HepG2 (cell line): ENCODE measurements around the gene GLYATL3. TPM values are rescaled to one million over a fixed set of nuclear protein-coding genes. Genes with fewer than 3 reads are reported as not detected.

Experiments
- ATM ChIP-seq: fragments of 450-650 bp; IDR thresholded peaks from 2 replicates; pipeline ENCODE4 v1.7.1; 2017; ENCODE audit warnings: mild to moderate bottlenecking, borderline replicate concordance
- EED ChIP-seq: sonication (generic); formaldehyde crosslinking; IDR thresholded peaks from 2 replicates; pipeline ENCODE4 v1.5.0; 2020; ENCODE audit warnings: mild to moderate bottlenecking, missing genetic modification reagents
- FOXO1 ChIP-seq: sonication (generic); formaldehyde crosslinking; IDR thresholded peaks from 2 replicates; pipeline ENCODE4 v1.4.0; 2020; ENCODE audit warnings: missing genetic modification reagents
- GATAD2A ChIP-seq: IDR thresholded peaks from 2 replicates; pipeline ENCODE4 v1.6.1; 2016
- GTF2F1 ChIP-seq: fragments of 150-350 bp; IDR thresholded peaks from 2 replicates; pipeline ENCODE4 v1.6.1; 2014; ENCODE audit warnings: low read length
- HOXA3 ChIP-seq: sonication (generic); formaldehyde crosslinking; IDR thresholded peaks from 2 replicates; pipeline ENCODE4 v1.5.0; 2020; ENCODE audit warnings: missing genetic modification reagents
- IRX3 ChIP-seq: sonication (generic); formaldehyde crosslinking; IDR thresholded peaks from 2 replicates; pipeline ENCODE4 v1.8.1; 2023; ENCODE audit warnings: mild to moderate bottlenecking, low read depth, missing genetic modification reagents, borderline replicate concordance
- KLF9 ChIP-seq: IDR thresholded peaks from 2 replicates; pipeline ENCODE4 v1.6.1; 2016; ENCODE audit warnings: low read depth
- LCORL ChIP-seq, 2 experiments: fragments of 450-650 bp in 1 of 2; sonication (generic) in 1 of 2; formaldehyde crosslinking in 1 of 2; IDR thresholded peaks; 2 replicates each; pipeline versions ENCODE4 v1.5.0 to v1.6.1; 2017 to 2020; ENCODE audit warnings: antibody characterized with exemption in 1 of 2, missing genetic modification reagents in 1 of 2
- MEIS2 ChIP-seq: sonication (generic); formaldehyde crosslinking; IDR thresholded peaks from 2 replicates; pipeline ENCODE4 v1.9.0; 2021; ENCODE audit warnings: mild to moderate bottlenecking, missing genetic modification reagents
- PHF21A ChIP-seq: sonication (generic); formaldehyde crosslinking; IDR thresholded peaks from 2 replicates; pipeline ENCODE4 v1.5.0; 2020; ENCODE audit warnings: mild to moderate bottlenecking, missing genetic modification reagents
- POGZ ChIP-seq: sonication (generic); formaldehyde crosslinking; IDR thresholded peaks from 2 replicates; pipeline ENCODE4 v1.4.0; 2020; ENCODE audit warnings: mild to moderate bottlenecking, missing genetic modification reagents
- SMARCC2 ChIP-seq: fragments of 450-650 bp; IDR thresholded peaks from 2 replicates; pipeline ENCODE4 v1.6.1; 2017; ENCODE audit warnings: antibody characterized with exemption, mild to moderate bottlenecking
- SPEN ChIP-seq: sonication (generic); formaldehyde crosslinking; IDR thresholded peaks from 2 replicates; pipeline ENCODE4 v1.5.1; 2020; ENCODE audit warnings: low read depth, mild to moderate bottlenecking, missing genetic modification reagents
- SRF ChIP-seq: IDR thresholded peaks from 2 replicates; pipeline ENCODE4 v1.6.1; 2011; ENCODE audit warnings: mild to moderate bottlenecking, low read depth, low read length, moderate library complexity
- TEAD3 ChIP-seq: optimal IDR thresholded peaks from 2 replicates; pipeline ENCODE3; 2016; ENCODE audit warnings: borderline replicate concordance
- TOPORS ChIP-seq: sonication (generic); formaldehyde crosslinking; IDR thresholded peaks from 2 replicates; pipeline ENCODE4 v1.8.0; 2023; ENCODE audit warnings: mild to moderate bottlenecking, missing genetic modification reagents
- ZBTB8A ChIP-seq: sonication (generic); formaldehyde crosslinking; IDR thresholded peaks from 2 replicates; pipeline ENCODE4 v1.4.0; 2020; ENCODE audit warnings: mild to moderate bottlenecking, low read depth, missing genetic modification reagents, borderline replicate concordance
- ZNF24 ChIP-seq: fragments of 450-650 bp; IDR thresholded peaks from 2 replicates; pipeline ENCODE4 v1.6.1; 2017; ENCODE audit warnings: antibody characterized with exemption, mild to moderate bottlenecking
- ZNF382 ChIP-seq: sonication (generic); formaldehyde crosslinking; IDR thresholded peaks from 2 replicates; pipeline ENCODE4 v1.5.0; 2020; ENCODE audit warnings: missing genetic modification reagents, mild to moderate bottlenecking, borderline replicate concordance
- ZNF747 ChIP-seq: sonication (generic); formaldehyde crosslinking; IDR thresholded peaks from 2 replicates; pipeline ENCODE4 v1.8.1; 2023; ENCODE audit warnings: missing genetic modification reagents, mild to moderate bottlenecking, borderline replicate concordance
- ZNF773 ChIP-seq: sonication (generic); formaldehyde crosslinking; IDR thresholded peaks from 2 replicates; pipeline ENCODE4 v1.4.0; 2020; ENCODE audit warnings: missing genetic modification reagents, borderline replicate concordance
- ZNF790 ChIP-seq: sonication (generic); formaldehyde crosslinking; IDR thresholded peaks from 2 replicates; pipeline ENCODE4 v1.8.0; 2022; ENCODE audit warnings: missing genetic modification reagents, mild to moderate bottlenecking, borderline replicate concordance
- ZSCAN9 ChIP-seq: IDR thresholded peaks from 2 replicates; pipeline ENCODE4 v1.6.1; 2016; ENCODE audit warnings: borderline replicate concordance
- polyA plus RNA-seq, 8 experiments: library from polyadenylated mRNA; depleted of rRNA in 3 of 8; stranded (reverse) in 7 of 8; unstranded in 1 of 8; fragments of >200 nt; fragmentation: Illumina TruSeq in 4 of 8; extraction: Trizol in 4 of 8; gene quantifications; 2 replicates each; pipeline versions ENCODE4 v1.2.1 to v1.2.3, GENCODE V29; 2011 to 2016; ENCODE audit warnings: low read depth in 4 of 8, missing spikeins in 1 of 8, mixed read lengths in 1 of 8; ENCODE audit not compliant: insufficient read depth in 1 of 8
- total RNA-seq, 5 experiments: library from RNA; depleted of rRNA; stranded (reverse); fragments of >200 nt; fragmentation: Illumina TruSeq; extraction: Trizol; gene quantifications; 2 replicates each; pipeline ENCODE4 v1.2.3, GENCODE V29; 2016; ENCODE audit warnings: low read depth in 1 of 5
- TF ChIP-seq, protein P1 (sequence below): sonication (generic); formaldehyde crosslinking; IDR thresholded peaks from 2 replicates; pipeline ENCODE4 v1.5.0; 2020; ENCODE audit warnings: mild to moderate bottlenecking, missing genetic modification reagents
- TF ChIP-seq, protein P2 (sequence below): sonication (generic); formaldehyde crosslinking; conservative IDR thresholded peaks from 2 replicates; pipeline ENCODE4 v1.8.1; 2023; ENCODE audit warnings: missing genetic modification reagents

Gene GLYATL3
- total and polyA plus RNA-seq, 2 of the 13 experiments (the other 11 are each of a cell fraction or from before 2014, with no cell fraction given): 0.05 TPM; not detected in 1

DNA sequence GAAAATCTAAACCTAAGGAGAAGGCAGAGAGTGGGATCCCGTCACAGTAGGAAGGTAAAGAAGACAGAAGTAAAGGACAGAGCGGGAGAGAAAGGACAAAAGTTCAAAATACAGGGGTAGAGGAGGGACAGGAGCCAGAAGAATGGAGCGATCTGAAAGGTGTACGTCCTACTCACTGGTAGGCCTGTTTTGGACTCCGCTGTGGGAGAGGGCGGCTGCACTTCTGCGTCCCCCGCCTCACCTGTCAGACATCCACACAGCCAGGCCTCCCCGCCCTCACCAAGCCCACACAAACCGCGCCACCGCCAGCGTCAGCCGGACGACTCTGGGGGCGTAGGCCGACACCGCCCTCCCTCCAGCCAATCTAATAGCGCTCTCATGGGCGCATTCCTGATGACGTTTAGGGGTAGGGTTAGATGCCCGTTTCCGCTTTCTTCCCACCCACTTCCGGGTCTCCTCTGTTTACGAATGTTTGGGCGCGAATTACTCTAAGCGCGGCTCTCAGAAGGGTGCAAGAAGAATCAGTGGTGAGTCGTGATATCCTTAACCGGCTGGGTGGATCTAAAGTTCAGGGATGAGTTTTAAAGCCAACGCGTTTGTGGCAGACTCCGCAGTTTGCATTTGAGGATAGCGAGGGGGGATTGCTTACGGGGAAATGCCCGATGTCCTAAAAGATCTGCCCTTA is 36.7 kb upstream of the GLYATL3 start, which contains the start of the genes CENPQ and MMUT (continued):
- peak; percentile 98 for TF ChIP-seq SPEN (CRISPR knock-in tag)
- TF ChIP-seq, protein P1, sequence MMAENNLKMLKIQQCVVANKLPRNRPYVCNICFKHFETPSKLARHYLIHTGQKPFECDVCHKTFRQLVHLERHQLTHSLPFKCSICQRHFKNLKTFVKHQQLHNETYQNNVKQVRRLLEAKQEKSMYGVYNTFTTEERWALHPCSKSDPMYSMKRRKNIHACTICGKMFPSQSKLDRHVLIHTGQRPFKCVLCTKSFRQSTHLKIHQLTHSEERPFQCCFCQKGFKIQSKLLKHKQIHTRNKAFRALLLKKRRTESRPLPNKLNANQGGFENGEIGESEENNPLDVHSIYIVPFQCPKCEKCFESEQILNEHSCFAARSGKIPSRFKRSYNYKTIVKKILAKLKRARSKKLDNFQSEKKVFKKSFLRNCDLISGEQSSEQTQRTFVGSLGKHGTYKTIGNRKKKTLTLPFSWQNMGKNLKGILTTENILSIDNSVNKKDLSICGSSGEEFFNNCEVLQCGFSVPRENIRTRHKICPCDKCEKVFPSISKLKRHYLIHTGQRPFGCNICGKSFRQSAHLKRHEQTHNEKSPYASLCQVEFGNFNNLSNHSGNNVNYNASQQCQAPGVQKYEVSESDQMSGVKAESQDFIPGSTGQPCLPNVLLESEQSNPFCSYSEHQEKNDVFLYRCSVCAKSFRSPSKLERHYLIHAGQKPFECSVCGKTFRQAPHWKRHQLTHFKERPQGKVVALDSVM (CRISPR knock-in tag): no peak
- TF ChIP-seq HOXA3 (CRISPR knock-in tag): peak; percentile 99
- TF ChIP-seq MEIS2 (CRISPR knock-in tag): peak; percentile 91
- TF ChIP-seq GATAD2A (CRISPR knock-in tag): peak; percentile 68; the same call in 1 of the 2 replicates
- TF ChIP-seq ZNF382 (CRISPR knock-in tag): no peak
- TF ChIP-seq POGZ (CRISPR knock-in tag): peak; percentile 100
- TF ChIP-seq GTF2F1: 0 out of 2 replicates have a peak, but pooled peaks have one; percentile 17
- no peak for TF ChIP-seq SMARCC2
- peak; percentile 70 for TF ChIP-seq SRF
- TF ChIP-seq IRX3 (CRISPR knock-in tag): 0 out of 2 replicates have a peak, but pooled peaks have one; percentile 18
- 0 out of 2 replicates have a peak, but pooled peaks have one; percentile 69 for TF ChIP-seq ZBTB8A (CRISPR knock-in tag)
- TF ChIP-seq ZNF790 (CRISPR knock-in tag): no peak
- TF ChIP-seq KLF9 (CRISPR knock-in tag): peak; percentile 88; the same call in 1 of the 2 replicates
- peak; percentile 86 for TF ChIP-seq ZNF747 (CRISPR knock-in tag)
- TF ChIP-seq, protein P2, sequence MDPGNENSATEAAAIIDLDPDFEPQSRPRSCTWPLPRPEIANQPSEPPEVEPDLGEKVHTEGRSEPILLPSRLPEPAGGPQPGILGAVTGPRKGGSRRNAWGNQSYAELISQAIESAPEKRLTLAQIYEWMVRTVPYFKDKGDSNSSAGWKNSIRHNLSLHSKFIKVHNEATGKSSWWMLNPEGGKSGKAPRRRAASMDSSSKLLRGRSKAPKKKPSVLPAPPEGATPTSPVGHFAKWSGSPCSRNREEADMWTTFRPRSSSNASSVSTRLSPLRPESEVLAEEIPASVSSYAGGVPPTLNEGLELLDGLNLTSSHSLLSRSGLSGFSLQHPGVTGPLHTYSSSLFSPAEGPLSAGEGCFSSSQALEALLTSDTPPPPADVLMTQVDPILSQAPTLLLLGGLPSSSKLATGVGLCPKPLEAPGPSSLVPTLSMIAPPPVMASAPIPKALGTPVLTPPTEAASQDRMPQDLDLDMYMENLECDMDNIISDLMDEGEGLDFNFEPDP (CRISPR knock-in tag): no peak
- no peak for TF ChIP-seq TOPORS
- TF ChIP-seq PHF21A (CRISPR knock-in tag): peak; percentile 69; the same call in 1 of the 2 replicates
- no peak for TF ChIP-seq ZNF773
- TF ChIP-seq LCORL (IDR thresholded peaks at IDR 0.05): no peak
- no peak; the same call in 1 of the 2 replicates for TF ChIP-seq LCORL (CRISPR knock-in tag; IDR thresholded peaks at IDR 0.05)
- TF ChIP-seq ZSCAN9: peak; percentile 68
- peak; percentile 47; the same call in 1 of the 2 replicates for TF ChIP-seq FOXO1
- TF ChIP-seq ATM: no peak
- 0 out of 2 replicates have a peak, but pooled peaks have one; percentile 48 for TF ChIP-seq EED
- no peak for TF ChIP-seq ZNF24
- TF ChIP-seq TEAD3 (CRISPR knock-in tag): peak; percentile 75
